Activated T-helper 17 cell treated with anti-CD3 and anti-CD28 coated beads, Interleukin-2, amount 50 U/mL, for 72 hours (primary cell): Measurements from ENCODE around the gene ZBTB11. TPM values are rescaled to one million over a fixed set of nuclear protein-coding genes. Genes with fewer than 3 reads are reported as not detected.
"Not testable (repeated sequence)": the region's sequence is repeated elsewhere in the genome, so short reads cannot be mapped to it uniquely, and the experiment has no call there.

ENCODE experiments used
- ATAC-seq: fragments of 150-1000 bp; cut with Tn5 transposase; replicated peaks from 2 replicates; pipeline ENCODE4 v1.10.0; 2021; ENCODE audit warnings: mild to moderate bottlenecking, moderate library complexity
- H3K27ac Mint-ChIP-seq: one replicate; pipeline ENCODE4 v1.8.0; 2022; ENCODE audit warnings: mixed read lengths
- H3K27me3 Mint-ChIP-seq: one replicate; pipeline ENCODE4 v1.8.0; 2022; ENCODE audit warnings: mixed read lengths
- H3K36me3 Mint-ChIP-seq: one replicate; pipeline ENCODE4 v1.8.0; 2022; ENCODE audit warnings: low read depth, mild to moderate bottlenecking, mixed read lengths
- H3K4me1 Mint-ChIP-seq: one replicate; pipeline ENCODE4 v1.8.0; 2022; ENCODE audit warnings: mixed read lengths
- H3K4me3 Mint-ChIP-seq: one replicate; pipeline ENCODE4 v1.8.0; 2022; ENCODE audit warnings: mild to moderate bottlenecking, mixed read lengths
- H3K9me3 Mint-ChIP-seq: one replicate; pipeline ENCODE4 v1.8.0; 2022; ENCODE audit warnings: mixed read lengths
- total RNA-seq, 2 donors: library from RNA; stranded (reverse); gene quantifications; one replicate each; pipeline ENCODE4 v1.2.3, GENCODE V29; 2022

The ZBTB11 gene
- total RNA-seq, 2 donors from 2014 or later: 30.0 to 33.5 TPM

DNA sequence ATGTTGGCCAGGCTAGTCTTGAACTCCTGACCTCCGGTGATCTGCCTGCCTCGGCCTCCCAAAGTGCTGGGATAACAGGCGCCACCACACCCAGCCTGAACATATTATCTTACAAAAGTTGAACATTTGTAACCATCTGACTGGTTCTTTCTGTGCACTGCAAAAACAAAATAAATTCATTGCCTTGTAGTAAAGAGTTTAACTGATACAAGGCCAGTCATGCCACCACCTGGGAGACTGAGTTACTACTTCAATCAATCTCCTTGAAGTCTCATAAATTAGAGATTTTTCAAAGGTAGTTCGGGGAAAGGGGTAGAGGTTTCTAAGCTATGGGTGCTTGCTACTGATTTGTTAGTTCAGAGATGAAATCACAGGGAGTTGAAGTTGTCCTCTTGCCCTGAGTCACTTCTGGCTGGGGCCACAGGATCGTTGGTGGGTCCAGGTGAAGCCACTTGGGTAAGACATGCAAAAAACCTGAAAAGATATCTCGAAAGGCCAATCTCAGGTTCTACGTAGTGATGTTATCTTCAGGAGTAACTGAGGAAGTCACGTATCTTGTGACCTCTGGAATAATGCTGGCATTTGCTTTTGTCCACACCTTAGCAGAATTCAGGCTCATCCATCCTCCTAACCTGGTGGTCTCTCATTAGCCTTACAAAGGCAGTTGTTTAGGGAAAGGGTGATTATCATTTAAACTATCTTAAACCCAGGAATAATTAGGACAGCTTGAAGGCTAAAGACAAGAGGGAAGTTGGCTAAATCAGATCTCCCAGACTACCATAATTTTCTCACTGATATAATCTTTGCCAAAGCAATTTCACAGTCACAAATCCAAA, 33.7 kb downstream of the ZBTB11 start:
- ATAC-seq: peak; percentile 15

DNA sequence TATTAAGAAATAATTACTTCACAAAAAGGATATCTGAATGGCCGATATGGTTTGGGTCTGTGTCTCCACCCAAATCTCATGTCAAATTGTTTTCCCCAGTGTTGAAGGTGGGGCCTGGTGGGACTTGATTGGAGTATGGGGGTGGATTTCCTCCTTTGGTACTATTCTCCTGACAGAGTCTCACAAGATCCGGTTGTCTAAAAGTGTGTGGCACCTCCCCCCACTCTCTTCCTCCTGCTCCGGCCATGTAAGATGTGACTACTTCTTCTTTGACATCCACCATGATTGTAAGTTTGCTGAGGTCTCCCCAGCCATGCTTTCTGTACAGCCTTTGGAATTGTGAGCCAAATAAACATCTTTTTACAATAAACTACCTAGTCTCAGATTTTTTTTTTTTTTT, 34.5 kb downstream of the ZBTB11 start:
- Mint-ChIP-seq H3K27me3 (no peaks in the 10 kb centered on the region), H3K36me3 (no peaks in the 10 kb centered on the region), H3K27ac (peak overlapping the region; percentile 87), H3K4me1 (peaks cover 21% of the 10 kb centered on the region), H3K9me3 (no peaks in the 10 kb centered on the region), H3K4me3 (no peak overlapping the region)
- no peak for ATAC-seq

More for the DNA sequence above, 33.7 kb downstream of the ZBTB11 start:
- Mint-ChIP-seq H3K36me3 (peaks cover 2% of the 10 kb centered on the region), H3K4me1 (peaks cover 21% of the 10 kb centered on the region), H3K27me3 (no peaks in the 10 kb centered on the region), H3K4me3 (peak overlapping the region; percentile 67), H3K27ac (peak overlapping the region; percentile 87), H3K9me3 (no peaks in the 10 kb centered on the region)

DNA sequence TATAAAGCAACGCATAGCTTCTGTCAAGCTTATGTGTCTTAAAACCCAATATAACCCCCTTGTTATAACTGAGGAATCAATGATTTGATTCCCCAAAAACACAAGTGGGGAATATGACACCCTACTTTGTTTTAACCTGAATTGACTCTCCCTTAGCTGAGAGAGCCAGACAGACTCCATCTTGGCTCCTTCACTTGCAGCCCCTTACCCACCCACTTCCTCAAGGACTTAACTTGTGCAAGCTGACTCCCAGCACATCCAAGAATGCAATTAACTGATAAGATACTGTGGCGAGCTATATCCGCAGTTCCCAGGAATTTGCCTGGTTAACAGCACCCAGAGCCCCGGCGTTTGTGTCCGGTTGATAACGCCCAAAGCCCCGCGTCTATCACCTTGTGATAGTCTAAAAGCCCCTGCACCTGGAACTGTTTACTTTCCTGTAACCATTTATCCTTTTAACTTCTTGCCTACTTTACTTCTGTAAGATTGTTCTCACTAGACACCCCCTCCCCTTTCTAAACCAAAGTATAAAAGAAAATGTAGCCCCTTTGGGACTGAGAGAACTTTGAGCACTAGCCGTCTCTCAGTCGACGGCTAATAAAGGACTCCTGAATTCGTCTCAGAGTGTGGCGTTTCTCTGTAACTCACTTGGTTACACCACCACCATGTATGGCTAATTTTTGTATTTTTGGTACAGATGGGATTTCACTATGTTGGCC, 35.4 kb downstream of the ZBTB11 start:
- not testable (repeated sequence) for H3K4me3 Mint-ChIP-seq, H3K27ac Mint-ChIP-seq, H3K27me3 Mint-ChIP-seq

DNA sequence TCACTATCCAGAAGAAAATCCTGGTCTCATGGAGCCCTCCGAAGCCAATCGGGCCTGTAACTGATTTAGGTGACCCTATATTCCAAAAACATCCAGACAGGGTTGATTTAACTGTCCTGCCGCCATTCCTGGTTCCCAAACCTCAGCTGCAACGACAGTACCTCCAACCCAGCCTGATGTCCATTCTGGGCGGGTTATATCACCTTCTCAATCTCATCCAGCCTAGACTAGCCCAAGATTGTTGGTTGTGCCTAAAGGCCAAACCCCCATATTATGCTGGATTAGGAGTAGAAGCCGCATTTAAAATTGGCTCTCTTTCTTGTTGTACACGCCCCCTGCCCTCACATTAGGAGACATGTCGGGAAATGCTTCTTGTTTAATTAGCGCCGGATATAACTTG, 36.7 kb downstream of the ZBTB11 start:
- Mint-ChIP-seq H3K36me3 (no peaks in the 10 kb centered on the region), H3K4me1 (peaks cover 15% of the 10 kb centered on the region), H3K27me3 (no peaks in the 10 kb centered on the region), H3K9me3 (no peaks in the 10 kb centered on the region), H3K27ac (no peak overlapping the region), H3K4me3 (no peak overlapping the region)
- ATAC-seq: no peak

More for the DNA sequence above, 35.4 kb downstream of the ZBTB11 start:
- not testable (repeated sequence) for ATAC-seq, H3K9me3 Mint-ChIP-seq, H3K36me3 Mint-ChIP-seq
- peaks cover 21% of the 10 kb centered on the region for H3K4me1 Mint-ChIP-seq

DNA sequence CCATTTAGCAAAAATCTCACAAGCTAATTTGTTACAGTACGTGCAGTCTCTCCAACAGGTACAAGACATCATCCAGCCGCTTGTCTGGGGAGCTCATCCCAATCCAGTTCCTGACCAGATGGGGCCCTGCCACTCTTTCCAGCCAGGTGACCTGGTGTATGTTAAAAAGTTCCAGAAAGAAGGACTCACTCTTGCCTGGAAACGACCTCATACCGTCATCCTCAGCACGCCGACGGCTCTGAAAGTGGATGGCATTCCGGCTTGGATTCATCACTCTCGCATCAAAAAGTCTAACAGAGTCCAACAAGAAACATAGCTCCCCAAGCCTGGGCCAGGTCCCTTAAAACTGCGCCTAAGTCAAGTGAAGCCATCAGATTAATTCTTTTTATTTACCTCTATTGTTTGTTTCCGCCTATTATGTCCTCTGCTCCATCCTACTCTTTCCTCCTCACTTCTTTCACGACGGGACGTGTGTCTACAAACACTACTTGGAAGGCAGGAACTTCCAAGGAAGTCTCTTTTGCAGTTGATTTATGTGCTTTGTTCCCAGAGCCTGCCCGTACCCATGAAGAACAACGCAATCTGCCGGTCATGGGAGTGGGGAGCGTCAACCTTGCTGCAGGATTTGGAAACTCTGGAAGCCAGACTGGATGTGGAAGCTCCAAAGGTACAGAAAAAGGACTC, 37.5 kb downstream of the ZBTB11 start:
- H3K36me3 Mint-ChIP-seq: no peaks in the 10 kb centered on the region
- peaks cover 10% of the 10 kb centered on the region for H3K4me1 Mint-ChIP-seq
- no peak overlapping the region for H3K4me3 Mint-ChIP-seq
- no peaks in the 10 kb centered on the region for H3K27me3 Mint-ChIP-seq
- H3K27ac Mint-ChIP-seq: no peak overlapping the region
- no peaks in the 10 kb centered on the region for H3K9me3 Mint-ChIP-seq
- no peak for ATAC-seq

DNA sequence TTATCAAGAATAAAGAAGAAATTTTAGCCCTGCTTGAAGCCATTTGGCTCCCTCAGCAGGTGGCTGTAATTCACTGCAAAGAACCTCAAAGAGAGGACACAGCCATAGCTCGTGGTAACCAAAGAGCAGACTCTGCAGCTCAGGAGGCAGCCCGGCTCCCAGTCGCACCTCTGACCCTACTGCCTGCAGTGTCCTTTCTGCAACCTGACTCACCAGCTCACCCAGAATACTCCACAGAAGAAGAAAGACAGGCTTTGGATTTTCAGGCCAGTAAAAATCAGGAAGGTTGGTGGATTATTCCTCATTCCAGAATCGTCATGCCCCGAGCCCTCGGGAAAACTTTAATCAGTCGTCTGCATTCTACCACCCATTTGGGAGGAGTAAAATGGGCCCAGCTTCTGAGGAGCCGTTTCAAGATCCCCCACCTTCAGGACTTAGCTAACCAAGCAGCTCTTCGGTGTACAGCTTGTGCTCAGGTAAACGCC, 38.6 kb downstream of the ZBTB11 start:
- Mint-ChIP-seq H3K4me3 (no peak overlapping the region), H3K36me3 (no peaks in the 10 kb centered on the region), H3K4me1 (no peaks in the 10 kb centered on the region), H3K27me3 (no peaks in the 10 kb centered on the region), H3K9me3 (no peaks in the 10 kb centered on the region), H3K27ac (no peak overlapping the region)
- ATAC-seq: no peak

DNA sequence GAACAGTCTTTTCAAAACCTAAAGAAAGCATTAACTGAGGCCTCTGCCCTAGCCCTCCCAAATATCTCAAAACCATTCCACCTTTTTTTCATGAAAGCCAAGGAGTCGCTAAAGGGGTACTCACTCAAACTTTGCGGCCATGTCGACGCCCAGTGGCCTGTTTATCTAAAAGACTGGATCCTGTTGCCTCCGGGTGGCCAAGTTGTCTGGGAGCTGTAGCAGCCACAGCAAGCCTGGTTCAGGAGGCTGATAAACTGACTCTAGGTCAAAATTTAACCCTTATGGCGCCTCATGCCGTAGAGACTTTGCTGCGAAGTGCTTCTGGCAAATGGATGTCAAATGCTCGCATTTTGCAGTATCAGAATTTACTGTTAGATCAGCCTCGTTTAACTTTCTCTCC, 39.5 kb downstream of the ZBTB11 start:
- no peak for ATAC-seq
- no peak overlapping the region for H3K27ac Mint-ChIP-seq
- H3K9me3 Mint-ChIP-seq: no peaks in the 10 kb centered on the region
- H3K36me3 Mint-ChIP-seq: no peaks in the 10 kb centered on the region
- H3K27me3 Mint-ChIP-seq: no peaks in the 10 kb centered on the region
- H3K4me1 Mint-ChIP-seq: no peaks in the 10 kb centered on the region
- H3K4me3 Mint-ChIP-seq: no peak overlapping the region

DNA sequence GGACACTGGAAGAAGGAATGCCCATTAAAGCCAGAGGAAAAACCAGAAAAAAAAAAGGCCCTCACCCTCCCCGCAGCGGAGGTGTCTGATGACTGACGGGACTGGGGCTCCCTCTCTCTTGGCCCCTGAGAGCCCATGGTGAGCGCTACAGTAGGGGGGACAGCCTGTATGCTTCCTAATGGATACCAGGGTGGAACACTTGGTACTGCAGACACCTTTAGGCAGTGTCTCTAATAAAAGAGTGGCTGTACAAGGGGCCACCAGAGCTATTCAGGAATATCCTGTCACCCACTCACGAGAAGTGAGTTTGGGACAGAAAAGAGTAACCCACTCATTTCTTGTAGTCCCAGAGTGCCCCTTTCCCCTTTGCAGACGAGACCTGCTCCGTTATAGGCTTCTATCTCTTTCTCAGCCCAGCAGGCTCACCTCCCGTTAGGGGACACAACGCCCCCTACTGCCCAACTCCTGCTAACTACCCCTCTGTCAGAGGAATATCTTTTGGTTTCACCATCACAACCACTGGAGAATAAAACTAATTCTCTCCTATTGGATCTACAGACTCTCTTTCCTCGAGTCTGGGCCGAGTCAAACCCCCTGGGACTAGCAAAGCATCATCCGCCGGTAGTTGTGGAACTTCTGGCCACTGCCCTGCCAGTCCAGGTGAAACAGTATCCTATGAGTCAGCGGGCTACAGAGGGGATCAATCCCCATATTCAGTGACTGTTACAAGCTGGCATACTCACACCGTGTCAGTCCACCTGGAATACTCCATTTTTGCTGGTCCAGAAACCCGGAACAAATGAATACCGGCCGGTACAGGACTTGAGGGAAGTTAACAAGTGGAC, 40.8 kb downstream of the ZBTB11 start:
- Mint-ChIP-seq H3K4me1 (no peaks in the 10 kb centered on the region), H3K27me3 (no peaks in the 10 kb centered on the region), H3K4me3 (no peak overlapping the region), H3K27ac (peak overlapping the region; percentile 71), H3K9me3 (no peaks in the 10 kb centered on the region), H3K36me3 (no peaks in the 10 kb centered on the region)
- ATAC-seq: peak; percentile 92

DNA sequence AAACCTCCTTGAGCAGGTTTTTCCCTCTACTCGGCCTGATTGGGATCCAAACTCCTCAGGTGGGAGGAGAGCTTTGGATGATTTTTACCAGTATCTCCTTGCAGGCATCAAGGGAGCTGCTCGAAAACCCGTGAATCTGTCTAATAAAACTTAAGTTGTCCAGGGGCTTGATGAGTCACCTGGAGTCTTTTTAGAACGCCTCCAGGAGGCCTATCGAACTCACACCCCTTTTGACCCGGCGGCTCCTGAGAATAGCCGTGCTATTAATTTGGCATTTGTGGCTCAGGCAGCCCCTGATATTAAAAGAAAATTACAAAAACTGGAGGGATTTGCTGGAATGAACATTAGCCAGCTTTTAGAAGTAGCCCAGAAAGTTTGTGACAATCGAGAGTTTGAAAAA, 41.6 kb downstream of the ZBTB11 start:
- Mint-ChIP-seq H3K4me3 (no peak overlapping the region), H3K27me3 (no peaks in the 10 kb centered on the region), H3K27ac (peak overlapping the region; percentile 8), H3K36me3 (no peaks in the 10 kb centered on the region), H3K9me3 (no peaks in the 10 kb centered on the region), H3K4me1 (no peaks in the 10 kb centered on the region)
- no peak for ATAC-seq

DNA sequence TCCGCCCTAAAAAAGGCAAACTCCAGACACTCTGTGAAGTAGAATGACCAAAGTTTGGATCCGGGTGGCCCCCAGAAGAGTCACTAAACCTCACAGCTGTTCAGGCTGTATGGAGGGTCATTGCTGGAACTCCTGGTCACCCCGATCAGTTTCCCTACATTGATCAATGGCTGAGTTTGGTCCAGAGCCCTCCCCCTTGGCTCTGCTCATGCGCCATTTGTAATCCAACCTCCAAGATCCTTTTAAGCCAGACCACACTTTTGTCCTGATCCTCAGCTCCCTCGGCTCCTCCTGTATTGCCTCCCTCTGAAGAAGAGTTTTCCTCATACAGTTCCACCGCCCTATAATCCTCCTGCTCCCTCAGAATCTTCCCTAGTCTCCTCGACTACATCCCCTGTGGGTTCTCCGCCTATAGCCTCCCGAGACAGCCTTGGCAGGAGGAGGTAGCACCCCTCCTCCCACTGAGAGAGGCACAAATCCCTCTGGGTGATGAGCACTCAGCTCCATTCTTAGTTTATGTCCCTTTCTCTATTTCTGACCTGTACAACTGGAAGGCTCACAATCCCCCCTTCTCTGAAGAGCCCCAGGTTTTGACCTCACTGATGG, 42.2 kb downstream of the ZBTB11 start:
- H3K27ac Mint-ChIP-seq: peak overlapping the region; percentile 8
- H3K4me1 Mint-ChIP-seq: no peaks in the 10 kb centered on the region
- H3K9me3 Mint-ChIP-seq: no peaks in the 10 kb centered on the region
- H3K27me3 Mint-ChIP-seq: no peaks in the 10 kb centered on the region
- no peak overlapping the region for H3K4me3 Mint-ChIP-seq
- no peak for ATAC-seq
- no peaks in the 10 kb centered on the region for H3K36me3 Mint-ChIP-seq

DNA sequence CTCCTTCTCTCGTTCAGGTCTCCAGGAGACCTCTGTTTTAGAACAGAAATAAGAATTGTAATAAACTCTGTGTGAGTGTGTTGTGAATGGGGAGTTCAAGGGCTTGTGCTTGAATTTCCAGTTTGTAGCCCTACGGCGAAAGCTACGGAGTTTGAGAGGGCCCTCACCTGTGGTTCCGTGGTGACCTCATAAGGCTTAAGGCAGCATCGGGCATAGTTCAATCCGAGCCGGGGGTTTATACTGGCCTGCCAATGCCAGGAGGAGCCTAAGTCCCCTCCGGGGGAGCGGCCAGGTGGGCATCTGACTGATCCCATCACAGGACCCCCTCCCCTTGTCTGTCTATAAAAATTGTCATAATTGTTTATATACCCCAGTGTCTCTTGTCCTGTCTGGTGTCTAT, 43.7 kb downstream of the ZBTB11 start:
- Mint-ChIP-seq H3K27ac (peak overlapping the region; percentile 69), H3K9me3 (no peaks in the 10 kb centered on the region), H3K4me3 (no peak overlapping the region), H3K36me3 (no peaks in the 10 kb centered on the region), H3K27me3 (no peaks in the 10 kb centered on the region), H3K4me1 (no peaks in the 10 kb centered on the region)
- ATAC-seq: no peak

DNA sequence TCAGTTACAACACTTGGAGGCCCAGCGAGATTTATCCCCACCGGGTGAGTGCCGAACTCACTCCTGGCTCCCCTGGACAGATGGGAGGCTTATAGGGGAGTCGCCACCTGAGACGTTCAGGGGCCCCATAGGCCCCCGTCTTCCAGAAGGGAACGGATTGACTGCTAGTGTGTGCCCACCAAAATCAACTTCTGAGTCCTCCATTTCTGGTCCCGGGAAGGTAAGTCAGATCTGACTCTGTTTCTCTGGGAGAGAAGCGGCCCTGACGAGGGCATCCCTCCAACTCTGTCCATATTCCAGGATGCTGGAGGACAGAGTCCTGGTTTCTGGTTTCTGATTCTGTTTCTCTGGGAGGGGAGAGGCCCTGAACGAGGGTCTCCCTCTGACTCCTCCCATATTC, 44.3 kb downstream of the ZBTB11 start:
- H3K4me3 Mint-ChIP-seq: no peak overlapping the region
- H3K36me3 Mint-ChIP-seq: no peaks in the 10 kb centered on the region
- peak overlapping the region; percentile 69 for H3K27ac Mint-ChIP-seq
- H3K9me3 Mint-ChIP-seq: no peaks in the 10 kb centered on the region
- no peaks in the 10 kb centered on the region for H3K4me1 Mint-ChIP-seq
- no peak for ATAC-seq
- no peaks in the 10 kb centered on the region for H3K27me3 Mint-ChIP-seq

DNA sequence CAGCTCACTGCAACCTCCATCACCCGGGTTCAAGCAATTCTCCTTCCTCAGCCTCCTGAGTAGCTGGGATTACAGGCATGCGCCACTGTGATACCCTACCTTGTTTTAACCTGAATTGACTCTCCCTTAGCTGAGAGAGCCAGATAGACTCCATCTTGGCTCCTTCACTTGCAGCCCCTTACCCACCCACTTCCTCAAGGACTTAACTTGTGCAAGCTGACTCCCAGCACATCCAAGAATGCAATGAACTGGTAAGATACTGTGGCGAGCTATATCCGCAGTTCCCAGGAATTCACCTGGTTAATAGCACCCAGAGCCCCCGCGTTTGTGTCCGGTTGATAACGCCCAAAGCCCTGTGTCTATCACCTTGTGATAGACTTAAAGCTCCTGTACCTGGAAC, 45.0 kb downstream of the ZBTB11 start:
- not testable (repeated sequence) for H3K27me3 Mint-ChIP-seq

More for the DNA sequence above, 45.0 kb downstream of the ZBTB11 start:
- H3K9me3 Mint-ChIP-seq, ATAC-seq, H3K4me1 Mint-ChIP-seq, H3K27ac Mint-ChIP-seq, H3K4me3 Mint-ChIP-seq, H3K36me3 Mint-ChIP-seq: not testable (repeated sequence)
